Skeletal muscle cell (primary cell): Measurements from ENCODE around the gene DTL.

ENCODE experiments used
- DNase-seq: peaks from one replicate; pipeline ENCODE4 v3.0.0-alpha.2; 2010; ENCODE audit warnings: low read depth
- H3K4me3 ChIP-seq: 2 replicates; pipeline ENCODE4 v1.5.1; 2011; ENCODE audit warnings: low read depth, mild to moderate bottlenecking, control low read depth, low read length, moderate library complexity

DTL gene

DNA sequence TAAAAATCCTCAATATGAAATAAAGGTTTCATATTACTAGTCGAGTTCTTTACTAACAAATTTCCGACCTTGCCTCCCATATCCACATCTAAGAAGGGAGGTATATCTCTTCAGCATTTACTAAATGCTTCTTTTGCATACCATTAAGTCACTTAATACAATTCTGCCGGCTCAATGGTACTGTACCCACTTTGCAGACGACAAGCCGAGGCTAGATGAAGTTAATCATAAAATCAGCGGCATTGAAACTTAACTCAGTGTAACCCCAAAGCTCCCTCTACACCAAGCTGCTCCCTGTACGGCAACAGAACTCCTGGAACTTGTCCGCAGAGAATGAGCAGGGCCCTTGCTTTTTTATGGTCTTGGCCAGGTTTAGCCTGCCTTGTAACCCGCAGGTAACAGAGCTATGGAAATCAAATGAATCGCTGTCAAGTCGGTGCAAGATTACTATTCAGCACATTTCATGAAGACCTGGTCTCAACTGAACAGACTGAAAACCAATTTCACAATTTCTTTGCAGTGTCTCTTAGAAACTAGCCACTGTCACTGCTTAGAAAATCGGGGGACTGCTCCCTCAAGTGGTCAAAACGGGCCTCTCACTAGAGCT is 929 bp upstream of the DTL start:
- peak overlapping the region; percentile 93 for H3K4me3 ChIP-seq
- no peak for DNase-seq

DNA sequence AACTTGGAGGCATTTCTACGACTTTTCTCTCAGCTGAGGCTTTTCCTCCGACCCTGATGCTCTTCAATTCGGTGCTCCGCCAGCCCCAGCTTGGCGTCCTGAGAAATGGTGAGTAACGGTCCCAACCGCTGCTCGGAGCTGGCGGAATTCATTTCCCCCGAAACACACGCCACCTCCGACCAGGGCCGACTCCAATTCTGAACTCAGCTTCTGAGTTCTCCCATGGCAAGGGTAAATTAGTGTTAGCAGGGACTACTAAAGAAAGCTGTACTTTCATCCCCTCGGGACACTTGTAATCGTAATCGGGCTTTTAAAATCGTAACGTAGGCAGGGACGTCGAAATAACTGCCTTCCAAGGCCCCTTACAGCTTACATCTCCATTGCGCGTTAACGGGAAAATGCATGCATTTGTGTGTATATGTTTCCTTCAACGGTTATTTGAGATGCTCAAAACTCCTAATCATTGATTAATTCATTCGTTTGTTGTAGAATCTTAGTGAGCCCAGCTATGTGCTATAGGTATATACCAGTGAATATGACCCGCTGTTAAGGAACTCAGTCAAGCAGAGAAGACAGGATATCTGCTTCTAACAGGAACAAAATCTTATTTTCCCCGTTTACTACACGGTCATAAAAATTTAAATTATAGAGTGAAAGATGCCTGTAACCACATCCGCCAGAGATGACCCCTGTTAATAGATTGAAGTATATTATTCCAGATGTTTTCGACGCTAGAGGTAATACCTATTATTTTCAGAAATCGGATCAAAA is 472 bp downstream of the DTL start:
- DNase-seq: no peak
- peak overlapping the region; percentile 93 for H3K4me3 ChIP-seq

DNA sequence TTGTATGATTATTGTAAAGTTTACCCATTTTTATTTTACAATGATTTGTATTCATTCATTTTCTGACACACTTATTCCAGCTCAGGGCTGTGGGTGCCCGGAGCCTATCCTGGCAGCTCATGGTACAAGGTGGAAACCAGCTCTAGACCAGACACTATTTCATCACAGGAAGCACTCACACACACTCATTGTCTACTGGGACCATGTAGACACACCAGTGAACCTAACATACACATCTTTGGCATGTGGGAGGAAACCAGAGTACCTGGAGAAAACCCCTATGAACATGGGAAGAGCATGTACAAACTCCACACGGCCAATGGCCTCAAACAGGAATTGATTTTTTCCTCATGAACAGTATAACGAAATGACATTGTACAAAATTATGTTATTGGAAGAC is 2.4 kb downstream of the DTL start:
- H3K4me3 ChIP-seq: no peak overlapping the region
- no peak for DNase-seq

DNA sequence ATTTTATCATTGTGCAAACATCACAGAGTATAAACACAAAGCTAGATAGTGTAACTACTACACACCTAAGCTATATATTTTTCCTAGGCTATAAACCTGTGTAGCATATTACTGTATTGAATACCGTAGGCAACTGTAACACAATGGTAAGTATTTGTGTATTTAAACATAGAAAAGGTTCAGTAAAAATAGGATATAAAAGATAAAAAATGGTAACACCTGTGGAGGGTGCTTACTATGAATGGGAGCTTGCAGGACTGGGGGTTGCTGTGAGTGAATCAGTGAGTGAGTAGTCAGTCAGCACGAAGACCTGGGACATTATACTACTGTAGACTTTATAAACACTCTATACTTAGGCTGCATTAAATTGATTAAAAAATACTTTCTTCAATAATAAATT is 4.1 kb downstream of the DTL start:
- no peak for DNase-seq
- H3K4me3 ChIP-seq: no peak overlapping the region

DNA sequence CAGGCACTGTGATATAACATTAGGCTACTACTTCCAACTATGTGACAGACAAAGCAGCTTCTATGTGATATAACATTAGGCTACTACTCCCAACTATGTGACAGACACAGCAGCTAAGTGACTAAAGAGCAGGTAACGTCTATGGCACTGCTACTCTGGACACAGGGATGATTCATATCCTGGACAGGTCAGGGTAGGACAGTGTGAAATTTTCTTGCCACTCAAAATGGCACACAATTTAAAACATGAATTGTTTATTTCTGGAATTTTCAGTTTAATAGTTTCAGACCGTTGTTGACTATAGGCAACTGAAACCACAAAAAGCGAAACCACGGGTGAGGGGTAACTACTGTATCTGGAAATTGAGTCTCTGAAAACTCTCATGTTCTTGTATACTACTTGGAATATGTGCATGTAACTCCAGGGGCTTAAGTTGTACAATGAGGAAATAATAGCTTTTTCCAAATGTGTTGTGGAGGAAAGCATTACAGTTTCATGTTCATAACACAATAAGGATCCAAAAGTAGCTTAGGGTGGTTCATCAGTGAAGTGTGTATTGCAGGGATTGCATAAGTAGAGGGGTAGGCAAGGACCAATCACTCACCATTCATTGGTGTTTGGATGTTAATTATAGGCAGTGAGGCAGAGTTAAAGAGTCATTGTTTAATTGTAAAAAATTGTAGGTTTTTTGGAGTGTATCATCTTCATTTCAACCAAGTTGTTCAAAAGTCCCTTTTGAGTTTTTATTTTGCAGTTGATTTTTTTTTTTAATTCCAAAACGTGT is 5.3 kb downstream of the DTL start:
- H3K4me3 ChIP-seq: no peak overlapping the region
- no peak for DNase-seq

DNA sequence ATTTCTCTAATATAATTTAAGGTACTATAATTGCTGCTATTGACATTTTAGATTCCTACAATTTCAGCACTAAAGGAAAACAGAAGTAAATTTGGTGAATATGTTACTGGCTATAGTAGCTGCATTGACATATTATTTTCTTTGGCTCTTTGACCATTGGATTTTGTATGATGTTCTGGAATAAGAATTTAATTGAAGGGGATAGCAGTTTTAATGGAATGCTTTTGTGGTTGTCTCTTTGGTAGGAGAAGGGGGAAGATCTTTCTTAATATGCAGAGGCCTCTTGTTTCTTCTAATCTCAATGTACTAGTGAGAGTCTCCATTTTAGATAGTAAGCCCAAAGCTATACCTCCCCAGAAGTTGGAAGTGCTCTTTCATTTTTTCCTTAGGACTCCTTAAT is 6.9 kb downstream of the DTL start:
- no peak for DNase-seq
- no peak overlapping the region for H3K4me3 ChIP-seq

DNA sequence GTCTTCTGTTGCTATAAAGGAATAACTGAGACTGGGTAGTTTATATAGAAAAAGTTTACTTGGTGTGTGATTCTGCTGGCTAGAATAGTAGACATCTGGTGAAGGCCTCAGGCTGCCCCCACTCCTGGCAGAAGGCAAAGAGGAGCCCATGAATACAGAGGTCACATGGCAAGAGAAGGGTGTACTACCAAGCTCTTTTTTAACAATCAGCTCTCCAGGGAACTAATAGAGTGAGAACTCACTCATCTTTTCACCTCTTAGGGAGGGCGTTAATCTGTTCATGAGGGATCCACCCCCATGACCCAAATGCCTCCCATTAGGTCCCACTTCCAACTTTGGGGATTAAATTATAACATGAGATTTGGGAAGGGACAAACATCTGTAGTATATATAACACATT is 9.3 kb downstream of the DTL start:
- H3K4me3 ChIP-seq: no peak overlapping the region
- no peak for DNase-seq

DNA sequence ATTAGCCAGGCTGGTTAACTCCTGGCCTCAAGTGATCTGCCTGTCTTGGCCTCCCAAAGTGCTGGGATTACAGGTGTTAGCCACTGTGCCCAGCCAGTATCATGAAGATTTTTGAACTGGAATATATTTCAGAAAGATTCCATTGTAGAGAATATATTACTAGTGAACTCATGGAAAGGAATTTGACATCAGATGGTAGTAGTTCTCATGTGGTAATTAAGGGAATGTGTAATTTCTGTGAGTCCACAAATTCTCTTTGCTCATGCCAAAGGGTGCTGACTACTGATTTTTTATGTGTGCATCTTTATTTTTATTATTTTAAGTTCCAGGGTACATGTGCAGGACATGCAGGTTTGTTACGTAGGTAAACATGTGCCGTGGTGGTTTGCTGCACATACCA is 10.4 kb downstream of the DTL start:
- no peak for DNase-seq

DNA sequence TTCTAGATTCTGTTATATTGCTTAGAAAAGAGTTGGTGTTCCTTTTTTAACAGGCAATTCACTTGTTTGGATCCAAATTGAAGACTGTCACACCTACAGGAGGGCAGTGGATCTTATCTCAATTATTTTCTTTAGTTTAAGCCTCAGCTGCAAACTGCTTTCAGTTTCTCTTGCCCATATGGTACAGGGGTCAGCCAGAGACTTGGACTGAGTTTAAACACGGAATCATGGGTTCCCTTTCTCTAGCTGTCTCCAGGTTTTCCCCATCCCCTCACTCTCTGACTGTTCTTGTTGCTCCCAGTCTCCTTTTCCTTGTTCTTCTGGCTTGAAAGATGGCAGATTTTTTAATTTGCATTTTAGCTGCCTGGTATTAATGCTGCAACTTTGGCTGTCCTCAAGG is 18.4 kb downstream of the DTL start:
- H3K4me3 ChIP-seq: no peak overlapping the region
- no peak for DNase-seq

More for the DNA sequence above, 10.4 kb downstream of the DTL start:
- no peak overlapping the region for H3K4me3 ChIP-seq

DNA sequence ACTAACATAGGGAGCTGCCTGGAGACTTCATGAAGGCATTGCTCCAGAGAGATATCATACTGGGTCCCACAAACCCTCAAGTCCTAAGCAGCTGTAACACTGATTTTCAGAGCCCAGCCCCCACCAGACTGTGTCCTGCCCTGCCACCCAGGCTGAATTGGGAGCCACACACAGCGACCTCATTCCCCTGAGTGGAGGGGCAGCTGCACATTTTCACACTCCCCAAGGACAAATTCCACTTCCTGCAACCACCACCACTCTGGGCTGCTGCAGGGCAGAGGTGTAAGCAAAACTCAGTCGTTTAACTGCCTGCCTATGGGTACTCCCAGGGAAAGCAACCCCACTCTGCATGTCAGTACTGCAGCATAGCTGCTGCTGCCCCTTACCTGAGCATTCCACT is 19.8 kb downstream of the DTL start:
- DNase-seq: no peak
- no peak overlapping the region for H3K4me3 ChIP-seq

DNA sequence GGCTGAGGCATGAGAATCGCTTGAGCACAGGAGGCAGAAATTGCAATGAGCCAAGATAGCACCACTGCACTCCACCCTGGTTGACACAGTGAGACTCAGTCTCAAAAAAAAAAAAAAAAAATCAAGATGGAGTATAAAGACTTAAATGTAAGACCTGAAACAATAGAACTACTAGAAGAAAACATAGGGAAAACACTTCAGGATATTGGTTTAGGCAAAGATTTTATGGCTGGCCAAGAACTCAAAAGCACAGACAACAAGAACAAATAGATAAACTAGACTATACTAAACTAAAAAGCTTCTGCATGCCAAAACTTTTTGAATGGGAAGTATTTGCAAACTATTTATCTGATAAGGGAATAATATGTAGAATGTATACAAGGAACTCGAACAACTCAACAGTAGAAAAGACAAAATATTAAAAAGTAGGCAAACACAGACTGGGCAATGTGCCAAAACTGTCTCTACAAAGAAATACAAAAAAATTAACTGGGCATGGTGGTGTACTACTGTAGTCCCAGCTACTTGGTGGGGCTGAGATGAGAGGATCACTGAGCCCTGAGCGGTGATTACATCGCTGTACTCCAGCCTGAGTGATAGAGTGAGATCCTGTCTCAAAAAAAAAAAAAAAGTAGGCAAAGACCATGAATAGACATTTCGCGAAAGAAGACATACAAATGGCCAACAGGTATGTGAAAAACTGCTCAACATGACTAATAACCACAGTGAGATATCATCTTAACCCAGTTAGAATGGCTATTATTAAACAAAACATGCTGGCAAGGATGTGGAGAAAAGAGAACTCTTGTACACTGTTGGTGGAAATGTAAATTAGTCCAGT is 25.3 kb downstream of the DTL start:
- H3K4me3 ChIP-seq: no peak overlapping the region
- DNase-seq: no peak

DNA sequence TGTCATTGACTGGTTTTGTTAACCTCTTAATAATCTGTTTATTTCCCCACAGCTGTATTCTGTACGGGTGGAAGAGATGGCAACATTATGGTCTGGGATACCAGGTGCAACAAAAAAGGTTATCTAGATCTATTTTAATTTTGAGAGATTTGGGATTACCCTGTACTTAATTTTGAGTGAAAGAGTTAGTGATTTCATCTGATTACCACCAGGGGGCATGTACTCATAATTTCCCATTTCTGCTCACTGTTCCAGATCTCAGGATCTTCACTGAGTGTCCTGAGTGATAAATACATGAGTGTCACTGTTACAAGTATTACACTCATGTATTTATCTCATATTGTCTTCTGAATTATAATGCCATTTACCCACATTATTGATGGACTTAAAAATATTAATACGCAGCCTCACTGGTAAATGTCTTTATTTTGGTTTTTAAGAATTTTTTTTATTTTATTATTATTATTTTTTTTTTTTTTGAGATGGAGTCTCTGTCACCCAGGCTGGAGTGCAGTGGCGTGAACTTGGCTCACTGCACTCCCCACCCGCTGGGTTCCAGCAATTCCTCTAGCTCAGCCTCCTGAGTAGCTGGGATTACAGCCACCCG is 27.4 kb downstream of the DTL start:
- H3K4me3 ChIP-seq: no peak overlapping the region
- DNase-seq: peak; percentile 7

DNA sequence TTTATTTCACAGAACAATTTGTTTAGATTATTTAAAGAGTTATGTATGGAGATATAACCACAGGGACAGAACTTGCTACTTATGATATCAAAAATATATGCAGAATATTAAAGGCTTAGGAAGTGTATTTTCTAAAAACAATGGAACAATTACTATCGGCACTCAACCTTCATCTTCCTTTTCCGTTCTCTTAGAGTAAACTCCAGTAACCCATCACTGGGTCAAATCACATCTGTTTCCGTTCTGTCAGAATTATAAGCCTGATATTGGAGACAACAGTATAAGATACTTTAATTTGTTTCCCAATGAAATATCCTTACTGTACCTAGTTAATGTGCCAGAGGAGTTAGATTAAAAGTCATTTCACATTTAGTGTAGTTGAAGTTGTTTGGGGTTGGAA is 32.2 kb downstream of the DTL start:
- no peak for DNase-seq
- no peak overlapping the region for H3K4me3 ChIP-seq

DNA sequence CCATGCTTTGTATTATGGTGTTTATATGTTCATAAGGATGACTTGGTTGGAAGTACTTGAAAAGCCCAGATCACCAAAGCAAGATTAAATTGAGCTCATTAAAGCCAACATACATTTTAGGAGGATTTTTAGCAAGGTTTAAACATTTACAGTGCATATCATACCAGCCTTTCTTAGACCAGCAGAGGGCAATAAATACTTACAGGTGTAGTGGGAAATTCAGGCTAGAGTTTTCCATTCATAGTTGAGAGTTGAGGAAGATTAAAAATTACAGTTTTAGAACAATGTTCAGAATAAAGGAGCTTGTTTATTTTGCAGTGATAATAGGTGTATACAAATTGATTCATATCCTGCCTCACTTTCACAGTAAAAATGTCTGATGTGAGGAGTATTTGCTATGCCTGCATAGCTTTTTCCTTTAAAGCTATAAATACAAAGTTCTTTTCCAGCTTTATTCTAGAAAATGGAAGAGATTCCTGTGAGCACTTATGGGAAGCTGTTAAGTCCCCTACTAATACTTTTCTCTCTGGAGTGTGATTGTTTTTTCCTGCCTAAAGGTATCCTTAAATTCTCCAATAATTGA is 35.3 kb downstream of the DTL start:
- DNase-seq: no peak
- H3K4me3 ChIP-seq: no peak overlapping the region

DNA sequence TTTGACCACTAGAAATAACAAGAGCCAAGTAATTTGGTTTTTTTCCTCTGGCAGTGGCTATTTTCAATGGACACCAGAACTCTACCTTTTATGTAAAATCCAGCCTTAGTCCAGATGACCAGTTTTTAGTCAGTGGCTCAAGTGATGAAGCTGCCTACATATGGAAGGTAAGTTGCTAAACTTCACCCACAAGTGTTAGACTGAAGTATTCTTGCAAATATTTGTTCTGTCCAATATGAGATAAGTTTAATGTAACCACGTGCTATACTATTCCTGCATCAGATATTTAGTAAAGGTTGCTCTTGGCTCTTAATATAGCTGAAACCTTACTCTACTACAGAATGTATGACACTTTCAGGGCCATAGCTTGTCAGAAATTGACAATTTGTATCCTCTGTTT is 36.5 kb downstream of the DTL start:
- no peak overlapping the region for H3K4me3 ChIP-seq
- no peak for DNase-seq

DNA sequence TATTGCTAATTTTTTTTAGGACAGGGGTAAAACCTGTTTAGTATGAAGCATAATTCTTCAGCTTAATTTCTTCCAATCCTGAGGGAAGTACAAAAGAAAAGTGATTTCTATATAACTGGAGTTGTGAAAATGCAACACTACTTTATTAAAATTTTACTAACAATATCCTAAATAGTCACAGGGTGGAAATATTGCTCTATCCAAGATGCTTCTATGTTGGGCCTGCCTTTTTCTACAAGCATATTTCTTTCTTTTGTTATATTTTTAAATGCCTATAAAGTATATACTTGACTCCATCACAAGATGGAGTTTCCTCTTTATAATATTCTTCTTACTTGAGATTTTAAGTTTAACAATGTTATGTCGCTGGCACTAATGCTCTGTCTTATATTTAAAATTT is 37.9 kb downstream of the DTL start:
- no peak for DNase-seq
- no peak overlapping the region for H3K4me3 ChIP-seq

DNA sequence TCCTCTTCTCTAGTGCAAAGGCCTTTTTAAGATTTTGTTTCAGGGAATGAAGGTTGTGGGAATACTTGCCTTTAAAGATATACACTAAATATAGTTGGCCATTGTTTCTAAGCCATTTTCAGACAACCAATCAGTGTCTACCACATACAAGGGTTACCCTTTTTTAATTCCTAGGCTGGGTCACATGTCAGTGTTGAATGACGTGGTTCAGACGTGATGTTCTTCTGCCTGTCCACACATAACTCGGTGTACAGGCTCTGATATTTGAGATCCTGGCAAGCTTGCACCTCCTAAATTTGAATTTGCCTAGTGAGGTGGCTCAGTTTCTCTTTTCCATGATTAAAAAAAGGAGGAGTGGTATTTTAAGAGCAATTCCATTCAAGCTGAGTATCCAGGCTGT is 38.8 kb downstream of the DTL start:
- H3K4me3 ChIP-seq: no peak overlapping the region
- DNase-seq: no peak

DNA sequence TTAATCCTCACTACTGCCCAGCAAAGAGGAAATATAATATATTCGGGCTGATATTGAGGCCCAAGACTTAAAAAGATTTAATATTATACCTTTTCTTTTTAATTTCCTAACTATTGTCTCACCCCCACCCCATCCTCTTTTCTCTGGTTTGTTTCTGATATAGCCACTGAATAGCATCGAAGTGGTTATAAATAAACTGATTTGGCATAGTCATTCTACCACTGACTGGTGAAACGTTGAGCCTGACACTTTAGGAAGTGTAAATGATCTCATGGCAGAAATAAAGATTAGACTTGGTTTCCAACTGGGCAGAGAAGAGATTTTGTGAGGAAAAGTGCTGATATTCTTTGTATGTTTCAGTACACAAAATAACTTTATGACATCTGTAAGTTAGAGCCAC is 39.3 kb downstream of the DTL start:
- no peak overlapping the region for H3K4me3 ChIP-seq
- no peak for DNase-seq

DNA sequence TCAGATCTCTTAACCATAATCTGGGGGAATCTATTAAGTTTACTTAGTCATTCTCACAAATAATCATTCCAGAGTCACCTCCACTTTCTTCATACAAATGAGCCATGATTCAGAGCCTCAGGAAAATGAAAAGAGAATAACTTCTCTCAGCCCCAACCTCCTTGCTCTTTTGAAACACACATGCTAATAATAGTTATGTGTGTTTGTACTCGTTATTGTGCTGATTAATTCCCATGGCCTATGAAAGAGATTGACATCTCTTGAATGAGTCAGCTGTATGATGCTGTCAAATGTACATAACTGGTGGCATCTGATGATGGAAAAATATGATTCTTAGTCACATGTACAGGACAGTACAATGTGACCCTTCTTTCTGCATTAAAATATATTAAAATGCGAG is 41.5 kb downstream of the DTL start:
- DNase-seq: no peak
- H3K4me3 ChIP-seq: no peak overlapping the region
